T follicular helper cell (primary cell): ENCODE data around the gene GRIK4.

Source experiments
- DNase-seq: peaks from one replicate; pipeline ENCODE4 v3.0.0-alpha.2; 2020; ENCODE audit warnings: low read depth

Gene GRIK4

DNA sequence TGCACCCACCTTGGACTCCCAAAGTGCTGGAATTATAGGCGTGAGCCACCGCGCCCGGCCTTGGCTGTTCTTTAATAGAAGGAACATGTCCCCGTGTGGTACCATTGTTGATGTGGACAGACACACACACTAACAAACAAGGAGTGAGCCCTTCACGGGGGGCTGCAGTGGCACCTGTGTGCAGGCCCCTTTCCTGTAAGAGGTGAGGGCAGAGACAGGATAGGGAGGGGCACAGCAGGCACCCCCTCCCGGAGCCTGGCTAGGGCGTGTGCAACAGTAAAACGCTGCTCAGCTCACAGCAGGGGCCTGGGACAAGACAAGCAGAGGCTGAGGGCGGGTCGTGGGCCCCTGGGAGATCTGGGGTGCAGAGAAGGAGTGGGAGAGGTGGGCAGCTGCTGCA is 37.8 kb downstream of the GRIK4 start:
- no peak for DNase-seq

DNA sequence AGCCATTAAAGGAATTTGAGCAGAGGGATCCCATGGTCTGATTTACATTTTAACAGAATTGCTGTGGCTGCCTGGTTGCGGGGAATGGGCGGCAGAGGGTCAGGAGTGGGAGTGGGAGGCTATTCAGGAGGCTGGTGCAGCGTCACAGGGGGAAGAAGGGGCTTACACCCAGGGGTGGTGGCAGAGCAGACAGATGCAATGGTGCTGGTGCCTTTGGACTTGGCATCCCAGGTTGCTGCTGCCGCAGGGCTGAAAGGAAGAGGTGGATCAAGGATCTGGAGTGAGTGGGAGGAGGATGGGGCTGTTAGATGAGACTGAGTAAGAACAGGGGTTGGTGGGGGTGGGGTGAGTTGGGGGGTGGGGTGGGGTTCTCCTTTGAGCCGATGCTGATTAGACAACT is 38.5 kb downstream of the GRIK4 start:
- DNase-seq, result no peak

GRCh38 chr11:120551191-120551590 is 39.6 kb downstream of the GRIK4 start:
- DNase-seq, result no peak

- no peak for DNase-seq
Measured at GRCh38 chr11:120554766-120555432, 43.4 kb downstream of the GRIK4 start.

- DNase-seq, result no peak
Measured at GRCh38 chr11:120555433-120555773, 43.9 kb downstream of the GRIK4 start.

DNA sequence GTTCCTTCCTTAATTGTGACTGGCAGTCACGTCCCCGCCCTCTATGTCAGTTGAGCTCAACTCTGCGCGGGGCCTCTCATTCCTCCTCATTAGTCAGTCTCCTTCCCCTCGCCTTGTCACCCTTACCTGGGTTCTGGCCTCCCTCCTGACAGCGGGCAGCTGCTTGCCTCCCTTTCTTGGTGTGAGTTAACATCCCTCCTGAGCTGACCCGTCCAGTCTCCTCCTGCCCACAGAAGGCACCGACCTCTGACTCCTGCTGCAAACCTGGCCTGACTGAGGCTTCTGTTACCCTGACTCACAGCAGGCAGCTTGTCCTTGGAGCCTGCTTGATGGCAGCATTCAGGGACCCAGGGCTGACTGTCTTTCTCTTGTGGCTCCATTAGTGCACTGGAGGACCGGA is 45.2 kb downstream of the GRIK4 start:
- DNase-seq, result no peak

GRCh38 chr11:120558744-120559431 is 47.3 kb downstream of the GRIK4 start:
- DNase-seq, result no peak

GRCh38 chr11:120561286-120561685 is 49.7 kb downstream of the GRIK4 start:
- no peak for DNase-seq

GRCh38 chr11:120562806-120563425 is 51.4 kb downstream of the GRIK4 start:
- no peak for DNase-seq

GRCh38 chr11:120563703-120564572 is 52.4 kb downstream of the GRIK4 start:
- DNase-seq, result no peak

GRCh38 chr11:120564573-120565311 is 53.2 kb downstream of the GRIK4 start:
- no peak for DNase-seq

GRCh38 chr11:120565466-120566155 is 54.1 kb downstream of the GRIK4 start:
- DNase-seq, result no peak

GRCh38 chr11:120566176-120566575 is 54.6 kb downstream of the GRIK4 start:
- DNase-seq, result no peak

GRCh38 chr11:120568572-120569307 is 57.2 kb downstream of the GRIK4 start:
- no peak for DNase-seq

DNA sequence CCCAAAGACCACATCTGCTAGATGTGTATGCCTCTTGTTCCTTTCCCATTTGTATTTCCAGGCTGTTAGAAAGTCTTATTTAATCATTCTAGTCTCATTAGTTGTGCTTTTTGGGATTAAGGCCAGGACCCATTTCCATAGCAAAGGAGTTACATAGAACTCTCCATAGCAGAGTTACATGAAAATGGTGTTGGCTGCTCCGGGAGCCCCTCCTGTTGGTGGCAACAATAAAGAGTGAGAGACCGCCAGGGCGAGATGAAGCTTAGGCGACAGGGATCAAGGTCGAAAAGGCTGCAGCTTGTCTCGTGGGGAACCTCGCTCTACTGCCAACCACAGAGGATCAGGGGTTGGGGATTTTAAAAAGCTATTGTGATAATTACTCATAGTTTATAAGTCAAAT is 58.3 kb downstream of the GRIK4 start:
- no peak for DNase-seq

DNA sequence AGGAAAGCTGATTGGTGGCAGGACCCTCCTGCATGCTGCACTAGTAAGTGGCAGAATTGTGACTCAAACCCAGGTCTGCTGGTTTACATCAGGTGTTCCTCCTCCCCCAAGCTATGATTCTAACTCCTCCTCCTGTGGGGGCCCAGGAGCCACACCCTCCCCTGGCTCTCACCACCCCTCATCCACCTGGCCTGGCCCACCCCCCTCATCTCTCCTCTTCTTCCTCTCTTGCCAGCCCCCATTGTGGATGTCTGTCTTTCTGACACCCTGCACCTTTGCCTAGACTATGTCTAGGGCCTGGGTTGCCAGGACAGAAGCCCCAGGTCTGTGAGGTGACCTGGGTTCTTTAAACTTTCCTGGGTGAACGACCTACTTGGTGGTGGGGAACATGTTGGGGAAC is 59.9 kb downstream of the GRIK4 start:
- no peak for DNase-seq

- DNase-seq, result no peak
Measured at GRCh38 chr11:120573756-120574354, 62.3 kb downstream of the GRIK4 start.

DNA sequence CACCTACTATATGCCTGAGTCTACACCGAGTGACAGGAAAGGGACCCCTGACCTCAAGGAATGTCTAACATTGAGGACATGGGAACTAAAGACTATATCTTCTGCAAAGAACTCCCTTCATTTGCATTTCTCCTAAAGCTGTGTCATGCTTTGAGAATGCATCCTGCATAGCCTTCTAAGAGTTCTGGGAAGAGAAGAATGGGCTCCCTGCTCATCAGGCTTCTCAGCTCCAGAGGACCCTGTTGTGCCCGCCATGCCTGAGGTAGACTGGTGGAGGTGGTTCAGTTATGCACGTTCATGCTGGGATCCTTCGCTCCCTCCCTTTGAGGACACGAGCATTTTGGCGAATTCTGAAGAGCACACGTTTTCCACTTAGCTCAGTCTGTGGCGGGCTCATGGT is 63.3 kb downstream of the GRIK4 start:
- DNase-seq, result no peak

GRCh38 chr11:120575461-120575860 is 63.9 kb downstream of the GRIK4 start:
- DNase-seq, result no peak

GRCh38 chr11:120576606-120577005 is 65.1 kb downstream of the GRIK4 start:
- DNase-seq, result no peak
